Caki2 (cell line): ENCODE results near the gene RBM43. TPM values are rescaled to one million over a fixed set of nuclear protein-coding genes. Genes with fewer than 3 reads are reported as not detected.

Source experiments
- DNase-seq: peaks from one replicate; pipeline ENCODE4 v3.0.0-alpha.2; 2015; ENCODE audit warnings: low read depth
- in situ Hi-C: cut with HindIII; loops from 2 replicates; pipeline ENCODE4 v1.10.0; 2016; ENCODE audit warnings: low sequenced_read_pairs, low pct_unique_long_range_greater_than_20kb, mixed read lengths
- total RNA-seq: library from RNA; depleted of rRNA; stranded (reverse); fragments of >200 nt; shearing (Covaris generic); gene quantifications from 2 replicates; pipeline ENCODE4 v1.2.3, GENCODE V29; 2014; ENCODE audit warnings: low replicate concordance

The RBM43 gene
- total RNA-seq, 1 experiment from 2014 or later: 7.6 TPM

GRCh38 chr2:151275291-151275690, 13.6 kb upstream of the RBM43 start:
- DNase-seq: no peak
- in situ Hi-C loops: no loop called here

- in situ Hi-C loops: no loop called here
- DNase-seq: no peak
Observed at GRCh38 chr2:151271824-151272223, 10.2 kb upstream of the RBM43 start.

DNA sequence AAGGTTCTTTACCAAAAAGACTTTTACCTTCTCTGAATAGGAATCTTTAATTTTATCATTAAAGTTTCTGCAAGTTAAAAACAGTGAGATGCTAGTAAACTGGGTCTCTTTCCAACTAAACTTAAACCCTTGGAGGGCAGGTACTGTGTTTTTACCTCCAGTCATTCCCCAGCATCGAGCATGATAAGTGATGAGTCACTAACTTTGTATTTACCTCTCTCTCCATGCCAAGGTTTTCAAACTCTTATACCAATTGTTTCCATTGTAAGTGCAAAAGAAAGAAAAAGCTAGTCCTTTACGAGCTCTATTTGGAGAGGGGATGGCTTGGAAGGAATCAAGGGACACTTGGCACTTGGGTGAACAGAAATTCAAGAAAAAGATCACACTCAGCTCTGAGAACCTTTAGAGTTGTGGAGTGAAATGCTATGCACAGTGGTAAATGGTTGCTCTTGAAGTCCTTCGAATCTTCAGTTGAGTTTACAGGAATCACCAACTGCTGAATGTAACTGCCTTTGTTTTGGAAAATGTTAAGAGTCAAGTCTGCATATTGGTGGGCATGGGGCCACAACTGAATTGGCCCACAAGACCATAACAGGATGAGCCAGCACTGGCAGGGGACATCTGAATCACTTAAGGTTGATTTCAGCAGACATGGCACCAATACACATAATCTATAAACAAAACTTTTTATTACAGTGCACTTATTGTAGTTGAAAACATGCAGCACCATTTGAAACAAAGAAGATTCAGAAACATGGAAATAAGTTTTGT, 8.3 kb upstream of the RBM43 start:
- DNase-seq: no peak
- in situ Hi-C loops: no loop called here

GRCh38 chr2:151268085-151268484, 6.4 kb upstream of the RBM43 start:
- in situ Hi-C loops: no loop called here
- DNase-seq: no peak

GRCh38 chr2:151267537-151267936, 5.9 kb upstream of the RBM43 start:
- no peak for DNase-seq
- in situ Hi-C loops: no loop called here

DNA sequence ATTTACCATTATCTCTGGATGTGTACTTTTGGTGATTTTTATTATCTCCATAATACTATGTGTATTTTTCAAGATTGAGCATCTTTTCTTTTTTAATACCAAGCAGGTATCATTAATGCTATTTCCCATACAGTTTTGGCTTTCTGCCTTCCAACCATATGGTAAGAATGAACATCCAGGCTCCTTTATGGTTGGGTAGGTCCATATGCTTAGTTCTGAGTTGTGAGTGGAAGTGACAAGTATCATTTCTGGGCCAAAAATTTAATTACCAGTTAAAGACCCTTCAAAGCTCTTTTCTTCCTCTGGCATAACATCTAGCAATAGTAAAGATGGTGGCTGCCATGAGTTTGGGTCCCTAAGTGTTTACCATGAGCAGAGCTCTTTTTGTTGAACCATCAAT, 4.3 kb upstream of the RBM43 start:
- in situ Hi-C loops: no loop called here
- no peak for DNase-seq

DNA sequence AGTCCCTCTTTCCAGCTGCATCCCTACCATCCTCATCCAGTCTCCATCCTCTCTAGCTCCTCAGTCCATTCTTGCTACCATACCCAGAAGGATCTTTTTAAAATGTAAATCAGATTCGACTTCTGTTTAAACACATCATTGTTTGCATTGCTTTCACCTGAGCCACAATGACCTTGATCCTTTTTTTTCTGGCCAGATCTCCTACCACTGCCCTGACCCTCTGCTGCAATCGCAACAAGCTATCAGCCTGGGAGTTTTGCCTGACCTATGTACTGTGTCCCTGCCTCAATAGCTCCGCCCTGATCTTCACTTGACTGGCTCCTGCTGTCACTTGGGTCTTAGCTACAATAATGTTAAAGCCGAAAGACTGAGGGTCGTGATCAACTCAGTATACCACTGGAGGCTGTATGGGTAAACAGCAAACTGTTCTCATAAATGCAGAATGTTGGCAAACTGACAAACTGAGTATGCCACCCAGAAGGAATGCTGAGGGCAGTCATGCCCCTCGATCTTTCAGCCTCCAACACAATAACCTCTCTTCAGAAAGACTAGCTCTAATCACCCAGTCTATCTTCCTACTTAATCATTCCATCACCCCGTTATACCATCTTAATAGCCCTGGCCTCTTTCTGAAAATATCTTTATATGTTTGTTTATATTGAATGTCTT, 2.6 kb upstream of the RBM43 start:
- no peak for DNase-seq
- in situ Hi-C loops: no loop called here

DNA sequence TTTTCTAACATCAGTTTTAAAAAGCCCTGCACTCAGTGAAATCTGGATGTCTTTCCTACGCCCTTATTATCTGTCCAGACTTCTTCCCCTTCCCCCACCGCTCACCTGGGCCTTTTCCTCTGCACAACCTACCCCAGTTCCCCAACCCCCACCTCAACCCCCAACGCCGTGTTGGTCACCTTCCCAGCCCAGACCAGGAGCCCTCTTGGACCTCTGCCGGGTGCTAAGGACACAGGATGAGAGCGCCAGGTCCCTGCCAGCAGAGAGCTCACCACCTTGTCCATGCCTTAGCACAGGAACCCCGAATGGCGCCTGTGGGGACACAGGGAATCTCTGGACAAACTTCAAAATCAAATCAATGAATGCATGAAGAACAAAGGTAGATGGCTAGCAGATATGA, 966 bp upstream of the RBM43 start:
- in situ Hi-C loops: no loop called here
- DNase-seq: no peak

DNA sequence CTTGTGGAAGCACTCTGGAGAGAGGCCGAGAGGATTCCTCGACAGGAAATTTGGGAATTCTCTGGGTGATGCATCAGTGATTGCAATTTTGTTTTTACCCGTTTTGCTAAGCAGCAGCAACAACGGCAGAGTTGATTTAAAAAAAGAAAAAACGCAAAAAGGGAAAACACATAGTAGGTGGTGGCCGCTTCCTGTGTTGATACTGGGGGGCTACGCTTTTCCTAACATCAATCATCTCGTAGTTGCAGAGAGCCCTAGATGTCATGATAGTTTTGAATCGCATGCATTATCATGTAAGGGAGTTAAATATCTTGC, 271 bp upstream of the RBM43 start:
- no peak for DNase-seq
- in situ Hi-C loops: no loop called here

DNA sequence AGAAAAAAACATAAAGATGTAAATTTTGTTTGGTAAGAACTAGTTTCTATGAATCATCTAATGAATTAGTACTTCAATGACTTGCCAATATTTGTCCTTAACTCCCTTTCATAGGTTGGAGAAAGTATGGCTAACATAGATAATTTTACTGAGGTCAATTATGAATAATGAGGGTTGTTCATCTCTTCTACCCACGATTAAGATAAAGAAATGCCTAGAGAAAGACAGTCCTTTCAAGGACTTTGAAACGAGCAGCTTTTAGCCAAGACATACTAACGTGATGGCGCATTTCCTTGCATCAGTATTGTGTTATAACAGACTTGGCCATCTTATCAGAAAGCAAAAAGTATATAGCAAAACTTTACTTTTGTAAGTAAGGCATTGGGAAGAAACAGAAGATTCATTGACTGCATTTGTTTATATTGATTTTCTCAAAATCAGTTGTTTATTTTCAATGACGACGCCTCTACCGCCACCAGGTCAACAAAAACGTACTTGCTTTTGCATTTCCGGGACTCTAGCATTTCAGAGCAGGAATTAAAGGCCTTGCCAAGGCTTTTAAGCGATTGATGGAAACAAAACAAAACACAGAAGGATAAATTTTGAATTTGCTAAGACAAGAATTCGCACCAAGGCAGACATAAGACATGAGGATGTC, 961 bp downstream of the RBM43 start:
- in situ Hi-C loops: no loop called here

GRCh38 chr2:151258121-151258520, 3.5 kb downstream of the RBM43 start:
- peak; percentile 39 for DNase-seq
- in situ Hi-C loops: no loop called here

More for the DNA sequence above, 961 bp downstream of the RBM43 start:
- peak; percentile 42 for DNase-seq

DNA sequence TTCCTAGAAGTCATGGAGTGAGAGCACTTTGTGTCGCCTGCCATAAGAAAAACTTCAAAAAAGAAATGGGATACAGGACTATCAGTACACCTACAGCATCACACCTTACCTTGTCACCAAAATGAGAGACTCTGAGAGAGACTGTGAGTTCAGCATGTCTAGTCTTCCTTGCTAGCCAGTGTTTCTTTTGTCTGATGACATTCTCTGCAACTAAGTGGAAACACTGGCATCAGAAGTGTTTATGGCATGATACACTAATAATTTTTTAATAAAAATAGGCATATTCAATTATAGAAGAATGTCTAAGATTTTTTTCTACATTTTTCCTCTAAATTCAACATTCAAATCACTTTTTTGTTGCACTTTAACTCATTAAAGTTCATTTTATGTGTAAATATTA, 9.0 kb downstream of the RBM43 start:
- in situ Hi-C loops: no loop called here
- DNase-seq: no peak

DNA sequence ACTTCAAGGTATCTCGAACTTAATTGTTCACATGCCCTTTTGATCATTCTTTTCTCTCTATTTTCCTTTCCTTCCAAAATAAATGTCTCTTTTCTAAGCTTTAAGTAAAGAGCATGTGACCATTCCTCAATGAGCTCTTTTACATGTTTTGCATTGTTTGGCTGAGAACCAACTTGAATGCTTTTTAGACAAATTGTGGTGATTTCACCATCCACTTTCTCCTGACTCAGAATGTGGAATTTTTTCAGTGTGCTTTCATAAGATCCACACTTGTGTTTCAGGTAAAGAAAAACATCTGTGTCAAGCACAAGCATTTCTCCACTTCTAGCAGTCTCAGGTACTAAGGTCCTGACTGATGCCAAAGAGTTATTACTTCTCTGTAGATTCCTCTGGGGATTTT, 10.7 kb downstream of the RBM43 start:
- in situ Hi-C loops: no loop called here

DNA sequence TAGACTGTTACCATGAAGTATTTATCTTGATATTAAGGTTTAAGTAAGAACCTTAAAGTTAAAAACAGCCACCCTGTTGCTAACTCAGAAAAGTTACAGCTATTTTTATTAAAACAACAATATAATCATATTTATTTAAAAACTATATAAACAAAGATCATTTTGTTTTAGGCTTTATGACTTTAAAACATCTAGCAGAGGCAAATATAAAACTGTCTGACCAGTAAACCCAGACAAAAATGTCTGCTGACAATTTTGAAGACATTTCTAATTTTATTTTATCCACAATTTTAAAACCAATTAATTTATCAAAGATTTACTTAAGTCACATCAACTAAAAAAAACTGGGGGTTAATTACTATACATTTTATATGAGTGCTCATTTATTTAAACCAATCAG, 14.2 kb downstream of the RBM43 start:
- in situ Hi-C loops: no loop called here

More for the DNA sequence above, 10.7 kb downstream of the RBM43 start:
- DNase-seq: no peak

DNA sequence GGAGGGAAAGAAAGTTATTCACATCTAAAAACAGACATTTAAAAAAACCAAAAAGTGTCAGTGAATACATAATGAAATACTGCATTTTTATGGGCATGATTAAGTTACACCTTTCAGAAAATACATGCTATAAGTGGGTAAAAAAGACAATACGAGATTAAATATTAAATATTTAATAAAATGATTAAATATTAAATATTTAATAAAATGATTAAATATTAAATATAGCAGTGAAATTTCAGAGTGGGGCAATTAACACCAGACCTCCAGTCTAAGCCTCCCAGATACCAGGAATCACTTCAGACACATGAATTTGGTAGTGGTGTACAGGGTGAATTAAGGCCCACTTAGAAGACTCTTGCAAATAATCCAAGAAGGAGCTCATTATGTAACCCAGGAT, 15.5 kb downstream of the RBM43 start:
- in situ Hi-C loops: no loop called here
- no peak for DNase-seq

More for the DNA sequence above, 14.2 kb downstream of the RBM43 start:
- DNase-seq: no peak

DNA sequence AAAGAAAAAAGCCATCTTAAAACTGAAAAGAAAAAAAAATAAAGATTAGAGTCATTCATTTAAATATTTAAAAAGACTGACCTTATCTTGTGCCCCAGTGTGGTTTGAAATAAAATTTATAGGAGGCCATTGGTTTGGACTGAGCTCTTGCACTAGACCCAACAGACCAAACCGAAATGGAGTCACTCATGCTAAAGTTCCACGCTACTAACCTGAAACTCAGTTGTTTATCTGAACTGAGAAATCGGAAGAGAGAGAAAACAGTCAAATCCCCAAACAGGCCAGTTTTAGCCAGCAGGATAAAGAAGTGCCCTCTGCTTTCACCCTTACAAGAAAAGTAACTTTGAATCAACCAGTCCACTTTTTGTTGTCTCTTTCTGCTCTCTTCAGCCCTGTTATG, 18.2 kb downstream of the RBM43 start:
- in situ Hi-C loops: no loop called here
- no peak for DNase-seq

DNA sequence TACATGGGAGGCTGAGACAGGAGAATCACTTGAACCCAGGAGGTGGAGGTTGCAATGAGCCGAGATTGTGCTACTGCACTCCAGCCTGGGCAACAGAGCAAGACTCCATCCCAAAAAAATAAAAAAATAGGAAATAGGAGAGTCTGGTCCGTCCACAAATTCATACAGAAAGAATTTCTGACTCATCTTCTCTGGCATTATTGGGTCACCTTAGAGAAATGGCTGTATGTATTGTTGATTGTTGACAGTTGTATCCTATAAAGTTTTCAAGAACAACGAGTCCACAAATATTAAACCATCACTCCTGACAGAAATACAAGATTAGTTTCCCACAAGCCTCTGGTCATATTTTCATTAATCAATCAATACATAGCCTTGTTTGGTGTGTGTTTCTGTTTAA, 20.4 kb downstream of the RBM43 start:
- no peak for DNase-seq
- in situ Hi-C loops: no loop called here

GRCh38 chr2:151240433-151240832, 21.2 kb downstream of the RBM43 start:
- in situ Hi-C loops: no loop called here
- no peak for DNase-seq

GRCh38 chr2:151239624-151240023, 22.0 kb downstream of the RBM43 start:
- DNase-seq: no peak
- in situ Hi-C loops: no loop called here
